GM21737 (cell line): ENCODE data around the gene BATF3.
"Not testable (repeated sequence)": the region's sequence is repeated elsewhere in the genome, so short reads cannot be mapped to it uniquely, and the experiment has no call there.

Experiments
- ATAC-seq: cut with Tn5 transposase; IDR thresholded peaks from one replicate; pipeline ENCODE4 v1.9.1; 2021; ENCODE audit warnings: mild to moderate bottlenecking, moderate library complexity; ENCODE audit not compliant: unreplicated experiment

BATF3 gene, protein sequence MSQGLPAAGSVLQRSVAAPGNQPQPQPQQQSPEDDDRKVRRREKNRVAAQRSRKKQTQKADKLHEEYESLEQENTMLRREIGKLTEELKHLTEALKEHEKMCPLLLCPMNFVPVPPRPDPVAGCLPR

DNA sequence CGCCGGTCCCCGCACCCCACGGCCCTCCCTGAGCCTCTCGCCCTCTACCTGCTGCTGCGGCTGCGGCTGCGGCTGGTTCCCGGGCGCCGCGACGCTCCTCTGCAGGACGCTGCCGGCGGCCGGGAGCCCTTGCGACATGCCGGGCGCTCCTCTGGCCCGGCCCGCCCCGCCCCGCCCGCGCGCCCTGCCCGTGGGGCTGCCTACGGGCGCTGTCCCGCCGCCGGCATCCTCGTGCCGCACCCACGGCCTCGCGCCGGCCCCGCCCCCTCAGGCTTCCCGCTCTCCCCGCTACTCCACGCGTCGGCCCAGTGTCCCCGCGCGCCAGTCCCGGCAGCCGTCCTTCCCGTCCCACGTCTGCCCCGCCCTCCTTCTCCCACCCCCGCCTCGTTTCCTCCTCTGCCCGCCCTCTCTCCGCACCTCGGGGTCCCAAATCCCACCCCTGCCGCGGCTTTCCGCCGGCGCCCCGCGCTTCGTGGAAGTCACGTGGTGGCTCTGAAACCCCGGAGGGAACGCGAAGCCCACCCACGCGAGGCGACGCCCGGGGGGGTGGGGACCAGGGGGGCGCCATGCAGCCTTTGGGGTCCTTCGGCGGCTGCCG lies at the start of gene BATF3:
Gene BATF3, minus strand, starts transcription at position 216 of the 598 bp plus-strand sequence. Its CDS starts 78 bp downstream, at position 138.
- ATAC-seq: peak; percentile 23

DNA sequence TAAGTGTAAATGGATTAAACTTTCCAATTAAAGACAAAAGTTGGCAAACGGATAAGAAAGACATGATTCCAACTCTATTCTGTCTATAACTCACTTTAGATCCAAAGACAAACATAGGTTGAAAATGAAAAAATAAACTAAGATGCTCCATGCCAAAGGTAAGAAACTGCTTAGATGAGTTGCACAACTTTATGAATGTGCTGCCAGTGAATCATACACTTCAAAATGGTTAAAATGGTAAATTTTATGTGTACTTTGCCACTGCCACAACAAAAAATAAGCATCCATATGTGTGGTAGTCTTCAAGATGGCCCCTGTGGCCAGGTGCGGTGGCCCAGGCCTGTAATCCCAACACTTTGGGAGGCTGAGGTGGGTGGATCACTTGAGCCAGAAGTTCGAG lies 46.9 kb upstream of the BATF3 start:
- no peak for ATAC-seq

GRCh38 chr1:212745303-212745702 lies 45.7 kb upstream of the BATF3 start:
- no peak for ATAC-seq

- no peak for ATAC-seq
Observed at GRCh38 chr1:212743901-212744475, 44.3 kb upstream of the BATF3 start.

DNA sequence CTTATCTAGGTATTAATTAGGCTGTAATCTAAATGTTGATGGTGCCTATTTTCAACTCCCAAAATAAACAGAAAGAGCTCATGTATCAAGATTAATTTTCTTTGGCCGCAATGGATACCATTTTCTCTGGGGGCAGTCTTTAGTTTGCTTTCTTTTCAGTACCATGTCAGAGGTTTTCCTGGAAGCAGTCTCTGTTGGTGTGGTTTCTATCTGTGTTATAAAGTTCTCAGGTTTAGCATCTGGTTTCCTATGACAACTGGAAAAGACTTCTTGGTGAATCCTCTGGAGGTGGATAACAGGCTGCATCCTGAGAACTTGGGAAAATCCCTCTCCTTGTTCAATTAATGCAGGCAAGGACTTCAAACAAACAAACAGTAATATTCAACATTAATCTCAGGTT lies 38.7 kb upstream of the BATF3 start:
- ATAC-seq: no peak

DNA sequence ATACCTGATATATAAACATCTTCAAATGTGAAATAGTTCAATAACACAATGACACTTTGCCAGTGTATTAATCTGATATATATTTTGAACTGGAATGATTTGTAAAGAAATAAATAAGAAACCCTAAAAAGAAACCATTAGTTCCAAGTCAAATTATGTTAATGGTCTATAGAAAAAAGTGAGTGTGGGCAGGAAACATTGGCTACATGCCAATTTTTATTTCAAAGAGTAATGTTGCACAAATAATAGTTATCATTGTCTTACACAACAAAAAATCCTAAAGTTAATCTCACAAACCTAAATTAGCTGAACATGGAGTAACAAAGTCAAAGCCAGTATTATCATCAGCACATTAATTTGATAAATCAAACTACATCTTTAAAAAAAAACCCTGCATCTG lies 37.9 kb upstream of the BATF3 start:
- no peak for ATAC-seq

GRCh38 chr1:212733109-212733508 lies 33.5 kb upstream of the BATF3 start:
- ATAC-seq: no peak

DNA sequence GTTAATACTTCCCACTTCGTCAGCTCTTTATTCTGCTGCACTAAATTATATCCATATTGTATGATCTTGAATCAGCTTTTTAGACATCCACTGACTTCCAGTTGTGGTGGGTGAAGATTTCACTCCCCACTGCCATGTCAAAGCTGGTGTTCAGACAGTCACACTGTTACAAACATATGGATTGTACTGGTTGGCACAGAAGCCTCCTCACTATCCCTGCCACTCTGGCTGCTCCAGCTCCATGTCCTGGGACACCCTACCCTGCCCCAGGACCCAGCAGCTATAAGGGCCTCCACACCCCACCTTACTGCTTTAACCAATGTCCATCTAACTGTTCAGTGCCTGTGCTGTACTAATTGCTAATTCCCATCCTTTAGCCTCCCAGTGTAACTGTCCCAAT lies 32.0 kb upstream of the BATF3 start:
- ATAC-seq: no peak

- no peak for ATAC-seq
Observed at GRCh38 chr1:212728606-212729005, 29.0 kb upstream of the BATF3 start.

GRCh38 chr1:212727386-212728181 lies 27.9 kb upstream of the BATF3 start:
- no peak for ATAC-seq

DNA sequence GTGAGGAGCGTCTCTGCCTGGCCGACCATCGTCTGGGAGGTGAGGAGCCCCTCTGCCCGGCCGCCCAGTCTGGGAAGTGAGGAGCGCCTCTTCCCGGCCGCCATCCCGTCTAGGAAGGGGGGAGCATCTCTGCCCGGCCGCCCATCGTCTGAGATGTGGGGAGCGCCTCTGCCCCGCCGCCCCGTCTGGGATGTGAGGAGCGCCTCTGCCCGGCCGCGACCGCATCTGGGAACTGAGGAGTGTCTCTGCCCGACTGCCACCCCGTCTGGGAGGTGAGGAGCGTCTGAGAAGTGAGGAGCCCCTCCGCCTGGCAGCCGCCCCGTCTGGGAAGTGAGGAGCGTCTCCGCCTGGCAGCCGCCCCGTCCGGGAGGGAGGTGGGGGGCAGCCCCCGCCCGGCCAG lies 25.0 kb upstream of the BATF3 start:
- not testable (repeated sequence) for ATAC-seq

DNA sequence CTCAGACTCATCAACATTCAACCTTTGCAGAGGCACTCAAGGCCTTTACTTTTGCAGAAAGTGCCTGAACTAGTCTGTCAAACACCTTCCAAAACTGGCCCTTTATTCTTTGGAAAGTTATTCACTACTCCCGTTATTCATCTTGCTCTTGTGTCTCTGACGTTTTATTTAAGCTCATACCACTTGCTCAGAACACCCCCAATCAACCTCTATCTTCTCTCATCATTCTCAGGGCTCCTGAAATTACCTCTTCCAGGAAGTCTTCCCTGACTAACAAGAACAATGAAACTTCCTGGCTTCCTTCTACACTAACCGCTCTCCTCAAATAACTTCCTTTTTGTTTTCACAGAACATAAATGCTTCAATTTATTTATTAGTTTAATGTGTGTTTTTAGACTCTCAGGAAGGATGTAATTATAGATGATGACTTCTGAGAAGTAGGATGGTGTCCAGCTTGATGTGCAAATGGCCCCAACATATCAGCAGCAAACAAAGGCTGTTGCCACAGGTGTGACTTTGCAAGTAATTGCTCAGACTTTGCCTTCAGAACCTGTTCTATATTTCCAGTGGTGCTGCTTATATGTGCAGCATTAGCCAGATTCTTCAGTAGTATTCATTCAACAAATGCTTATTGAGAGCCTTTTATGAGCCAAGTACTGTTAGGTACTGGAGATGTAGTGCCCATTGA lies 22.8 kb upstream of the BATF3 start:
- no peak for ATAC-seq

DNA sequence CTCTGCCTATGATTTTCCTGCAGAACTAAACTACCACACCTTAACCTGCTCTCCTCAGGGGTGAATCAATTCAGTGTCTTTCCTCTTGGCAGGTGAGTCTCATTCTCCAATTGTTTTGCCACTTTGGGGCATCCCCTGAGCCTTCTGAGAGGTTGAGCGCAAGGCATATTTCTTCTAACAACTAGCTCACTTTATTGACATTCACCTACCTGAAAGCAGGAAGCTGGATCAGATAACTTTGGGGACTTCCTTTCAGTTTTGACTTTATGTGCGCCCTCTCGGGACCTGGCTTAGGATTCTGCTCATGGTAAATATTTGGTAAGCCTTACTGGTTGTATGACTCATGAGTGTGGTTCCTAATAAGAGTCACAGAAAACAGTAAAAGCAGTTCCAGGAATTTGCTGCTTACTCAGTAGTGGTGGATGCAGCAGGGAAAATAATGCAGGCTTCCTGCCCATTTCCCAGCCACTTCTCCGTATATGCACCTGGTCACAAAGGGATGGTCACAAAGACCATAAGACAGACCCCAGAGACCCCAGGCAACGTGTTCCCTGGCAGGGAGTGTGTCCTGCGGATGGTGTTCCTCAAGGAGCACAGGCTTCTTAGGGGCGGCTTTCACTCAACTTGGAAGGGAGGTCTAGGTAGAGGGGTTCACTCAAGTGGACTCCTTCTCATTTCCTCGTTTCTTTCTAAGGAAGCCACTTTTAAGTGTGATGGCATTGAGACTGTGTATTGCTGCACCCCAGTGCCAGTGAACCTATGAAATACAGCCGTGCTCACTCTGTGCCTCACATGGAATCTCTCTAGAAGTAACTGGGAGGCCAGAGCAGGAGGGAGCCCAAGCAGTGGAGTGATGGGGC lies 22.0 kb upstream of the BATF3 start:
- ATAC-seq: no peak

DNA sequence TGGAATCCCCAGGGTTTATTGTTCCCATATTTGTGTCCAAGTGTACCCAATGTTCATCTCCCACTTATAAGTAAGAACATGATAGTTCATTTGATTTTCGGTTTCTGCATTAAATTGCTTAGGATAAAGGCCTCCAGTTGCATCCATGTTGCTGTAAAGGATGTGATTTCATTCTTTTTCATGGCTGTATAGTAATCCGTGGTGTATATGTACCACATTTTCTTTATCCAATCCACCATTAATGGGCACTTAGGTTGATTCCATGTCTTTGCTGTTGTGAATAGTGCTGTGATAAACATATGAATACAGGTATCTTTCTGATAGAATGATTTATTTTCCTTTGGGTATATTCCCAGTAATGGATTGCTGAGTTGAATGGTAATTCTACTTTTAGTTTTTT lies 20.0 kb upstream of the BATF3 start:
- ATAC-seq: no peak

GRCh38 chr1:212718499-212718898 lies 18.9 kb upstream of the BATF3 start:
- no peak for ATAC-seq

- ATAC-seq: no peak
Observed at GRCh38 chr1:212716161-212716560, 16.5 kb upstream of the BATF3 start.

- ATAC-seq: no peak
Observed at GRCh38 chr1:212713465-212714136, 14.0 kb upstream of the BATF3 start.

- ATAC-seq: no peak
Observed at GRCh38 chr1:212712451-212713303, 13.0 kb upstream of the BATF3 start.

GRCh38 chr1:212711974-212712373 lies 12.3 kb upstream of the BATF3 start:
- not testable (repeated sequence) for ATAC-seq
